Measurements from ENCODE around the gene CHD9.
A peak's percentile ranks its signal among the peaks of the same experiment; 100 is the strongest.
"Not testable (repeated sequence)": the region's sequence is repeated elsewhere in the genome, so short reads cannot be mapped to it uniquely, and the experiment has no call there.

Gene CHD9

DNA sequence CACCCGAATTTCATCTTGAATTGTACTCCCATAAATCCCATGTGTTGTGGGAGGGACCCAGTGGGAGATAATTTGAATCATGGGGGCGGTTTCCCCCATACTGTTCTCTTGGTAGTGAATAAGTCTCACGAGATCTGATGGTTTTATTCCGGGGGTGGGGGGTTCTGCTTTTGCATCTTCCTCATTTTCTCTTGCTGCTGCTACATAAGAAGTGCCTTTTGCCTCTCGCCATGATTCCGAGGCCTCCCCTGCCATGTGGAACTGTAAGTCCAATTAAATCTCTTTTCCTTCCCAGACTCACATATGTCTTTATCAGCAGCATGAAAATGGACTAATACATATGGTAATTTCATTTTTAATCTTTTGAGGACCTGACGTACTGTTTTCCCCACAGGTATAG lies 20.7 kb downstream of the CHD9 start:
- not testable (repeated sequence) for DNase-seq (ENCODE audit: low spot score)

DNA sequence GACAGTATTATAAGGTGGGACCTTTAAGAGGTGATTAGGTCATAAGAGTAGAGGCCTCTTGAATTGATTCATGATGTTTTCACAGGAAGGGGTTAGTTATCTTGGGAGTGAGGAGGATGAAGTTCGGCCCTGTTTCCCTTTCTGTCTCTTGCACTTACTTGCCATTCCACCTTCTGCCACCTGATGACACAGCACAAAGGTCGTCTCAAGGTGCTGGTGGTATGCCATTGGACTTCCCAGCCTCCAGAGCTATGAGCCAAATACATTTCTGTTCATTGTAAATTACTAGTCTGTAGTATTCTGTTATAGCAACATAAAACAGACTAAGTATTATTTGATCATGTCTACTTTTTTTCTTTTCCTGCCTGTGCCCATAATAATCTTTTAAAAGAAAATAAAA lies 23.5 kb downstream of the CHD9 start:
- no peak for DNase-seq (ENCODE audit: low spot score)

DNA sequence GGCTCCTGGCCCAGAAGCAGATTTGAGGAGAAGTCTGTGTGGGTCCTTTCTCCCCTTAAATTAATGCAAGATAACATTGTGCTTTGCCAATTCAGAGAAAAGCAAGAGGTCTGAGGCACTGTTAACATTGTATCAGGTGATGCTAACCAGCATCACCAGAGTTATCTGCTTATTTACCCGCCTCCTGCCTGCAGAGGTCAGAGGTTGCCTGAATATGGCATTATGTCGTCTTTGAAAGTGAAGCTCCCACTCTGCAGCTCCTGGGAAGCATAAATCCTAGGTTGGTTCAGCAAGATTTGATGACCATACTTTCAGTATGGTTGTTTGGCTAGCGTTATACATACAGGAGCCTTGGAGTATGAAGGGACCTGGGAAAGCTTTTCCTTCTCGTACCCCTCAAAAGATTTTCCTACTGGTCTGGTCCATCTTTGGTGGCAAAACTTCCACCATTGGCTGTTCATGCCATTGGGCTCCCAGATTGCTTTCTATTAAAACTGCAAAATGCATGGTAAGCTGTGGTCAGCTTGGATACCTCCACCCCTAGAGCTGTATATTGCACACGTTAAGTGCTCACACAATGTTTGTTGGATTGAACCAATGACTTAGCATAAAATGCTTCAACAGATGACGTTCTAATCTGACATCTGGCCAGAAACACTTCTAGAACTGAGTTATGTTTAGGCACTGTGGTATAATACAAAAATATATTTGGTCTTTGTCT lies 24.1 kb downstream of the CHD9 start:
- DNase-seq (ENCODE audit: low spot score) = no peak

DNA sequence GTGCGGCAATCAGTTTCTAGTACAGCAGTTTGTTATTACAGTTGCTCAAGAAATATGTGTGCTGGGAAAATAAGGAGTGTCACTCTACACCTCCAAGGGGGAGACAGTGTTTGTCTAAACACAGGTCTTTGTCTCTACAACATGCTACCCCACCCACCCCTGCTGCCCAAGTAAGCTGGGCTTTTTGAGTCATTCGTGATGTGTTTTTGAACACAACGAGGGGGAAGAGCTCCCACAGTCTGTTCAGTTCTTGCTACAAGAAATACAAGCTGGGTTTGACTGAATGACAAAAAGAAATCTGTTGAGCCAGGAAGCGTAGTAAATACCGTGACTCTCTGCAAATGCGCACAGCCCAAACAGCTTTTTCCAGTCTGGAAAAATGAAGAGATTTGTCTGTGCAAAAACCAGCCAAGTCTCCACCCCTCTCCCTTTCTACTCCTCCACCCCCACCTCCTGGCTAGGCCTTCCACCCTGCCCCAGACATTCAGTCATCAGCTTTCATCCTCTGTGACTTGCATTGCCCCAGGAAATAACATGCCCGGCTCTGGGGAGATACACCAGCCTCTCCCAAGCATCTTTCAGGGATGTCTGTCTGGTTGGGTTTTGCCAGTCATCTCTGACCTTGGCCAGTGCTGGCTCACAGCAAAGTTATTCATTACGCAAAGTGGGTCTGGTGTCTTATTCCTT lies 25.7 kb downstream of the CHD9 start:
- DNase-seq (ENCODE audit: low spot score) = no peak

DNA sequence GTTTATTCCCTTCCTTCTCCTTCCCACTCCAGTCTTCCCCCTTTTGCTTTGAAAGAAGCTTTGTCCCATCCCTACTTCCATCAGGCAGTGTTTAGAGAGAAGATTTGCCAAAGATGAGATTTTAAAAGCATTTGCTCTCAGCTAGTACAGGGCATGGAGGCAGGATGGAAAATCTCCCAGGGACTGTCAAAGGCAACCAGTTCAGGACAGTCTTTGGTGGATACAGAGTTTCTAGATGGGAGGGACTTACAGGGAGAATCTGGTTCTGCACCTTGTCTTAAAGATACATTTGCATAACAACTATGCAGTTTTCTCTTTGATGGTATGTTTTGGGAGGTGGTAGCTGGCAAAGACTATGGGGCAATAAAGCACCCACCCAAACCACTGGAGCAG lies 26.2 kb downstream of the CHD9 start:
- DNase-seq (ENCODE audit: low spot score) = no peak

DNA sequence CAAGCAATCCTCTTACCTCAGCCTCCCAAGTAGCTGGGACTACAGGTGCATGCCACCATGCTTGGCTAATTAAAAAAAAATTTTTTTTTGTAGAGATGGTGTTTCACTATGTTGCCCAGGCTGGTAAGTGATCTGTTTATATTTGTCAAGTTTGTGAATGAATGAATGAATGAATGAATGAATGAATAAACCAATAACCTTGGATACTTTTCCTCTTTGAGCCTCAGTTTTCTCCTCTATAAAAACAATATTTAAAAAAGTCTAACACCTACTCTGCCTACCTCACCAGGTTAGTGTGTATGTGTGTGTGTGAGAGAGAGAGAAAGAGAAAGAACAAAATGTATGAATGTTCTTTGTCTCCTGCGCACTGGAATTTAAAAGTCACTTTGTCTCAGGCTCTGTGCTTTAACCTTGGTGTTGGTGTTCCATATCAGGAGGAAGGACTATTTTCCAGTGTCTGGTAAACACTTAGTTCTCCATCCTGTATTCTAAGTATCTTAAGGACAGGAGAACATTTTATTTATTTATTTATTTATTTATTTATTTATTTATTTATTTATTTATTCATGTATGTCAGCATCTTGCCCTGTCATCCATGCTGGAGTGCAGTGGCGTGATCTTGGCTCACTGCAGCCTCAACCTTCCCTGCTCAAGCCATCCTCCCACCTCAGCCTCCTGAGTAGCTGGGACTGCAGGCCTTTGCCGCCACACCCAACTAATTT lies 27.1 kb downstream of the CHD9 start:
- no peak for DNase-seq (ENCODE audit: low spot score)

DNA sequence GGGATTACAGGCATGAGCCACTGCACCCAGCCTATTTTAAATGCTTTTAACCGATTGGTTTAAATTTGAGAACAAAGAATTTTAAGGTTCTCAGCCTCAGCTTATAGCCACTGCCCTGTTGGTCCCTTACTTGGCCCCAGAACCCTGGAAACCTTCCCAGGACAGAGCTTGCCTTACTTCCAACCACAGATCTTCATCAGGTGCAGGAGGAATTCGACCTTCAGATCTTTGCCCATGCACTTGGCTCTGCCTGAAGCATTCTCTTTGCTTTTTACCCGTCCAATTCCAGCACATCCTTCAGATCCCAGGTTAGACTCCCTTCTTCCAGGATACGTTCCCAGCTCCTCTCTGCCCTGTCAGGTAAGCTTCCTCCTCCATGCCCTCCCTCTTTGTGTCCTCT lies 27.7 kb downstream of the CHD9 start:
- DNase-seq (ENCODE audit: low spot score) = no peak

DNA sequence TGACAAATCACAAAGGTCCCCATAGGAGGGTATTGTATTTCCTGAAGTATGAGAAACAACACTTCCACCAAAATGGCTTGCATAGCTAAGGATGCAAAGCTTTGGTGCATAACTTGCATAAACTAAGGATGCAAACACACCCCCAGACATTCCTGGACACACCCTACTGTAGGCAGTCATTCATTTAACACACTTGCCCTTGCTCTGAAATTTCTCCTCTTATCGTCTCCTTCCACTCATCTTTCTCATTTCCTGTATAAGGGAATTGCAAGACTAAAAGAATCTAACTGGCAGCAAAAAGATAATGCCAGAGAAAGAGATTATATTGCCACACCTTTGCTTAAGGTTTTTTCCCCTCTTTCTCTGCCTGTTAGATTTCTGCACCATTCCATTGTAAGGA lies 28.3 kb downstream of the CHD9 start:
- no peak for DNase-seq (ENCODE audit: low spot score)

DNA sequence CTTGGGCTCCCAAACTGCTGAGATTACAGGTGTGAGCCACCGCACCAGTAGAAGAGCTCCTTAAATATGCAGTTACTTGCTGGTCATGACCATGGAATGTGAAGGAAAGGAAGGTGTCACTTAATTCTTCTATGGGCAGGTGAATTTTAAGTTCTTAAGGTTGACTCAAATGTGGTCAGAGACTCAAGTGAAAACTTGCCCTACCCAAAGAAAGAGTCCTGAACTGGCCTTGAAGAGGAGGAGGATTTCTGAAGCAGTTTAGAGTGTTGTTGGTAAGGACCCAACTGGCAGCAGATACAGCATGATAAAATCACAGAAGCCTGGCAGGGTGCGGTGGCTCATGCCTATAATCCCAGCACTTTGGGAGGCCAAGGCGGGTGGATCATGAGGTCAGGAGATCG lies 29.4 kb downstream of the CHD9 start:
- no peak for DNase-seq (ENCODE audit: low spot score)

DNA sequence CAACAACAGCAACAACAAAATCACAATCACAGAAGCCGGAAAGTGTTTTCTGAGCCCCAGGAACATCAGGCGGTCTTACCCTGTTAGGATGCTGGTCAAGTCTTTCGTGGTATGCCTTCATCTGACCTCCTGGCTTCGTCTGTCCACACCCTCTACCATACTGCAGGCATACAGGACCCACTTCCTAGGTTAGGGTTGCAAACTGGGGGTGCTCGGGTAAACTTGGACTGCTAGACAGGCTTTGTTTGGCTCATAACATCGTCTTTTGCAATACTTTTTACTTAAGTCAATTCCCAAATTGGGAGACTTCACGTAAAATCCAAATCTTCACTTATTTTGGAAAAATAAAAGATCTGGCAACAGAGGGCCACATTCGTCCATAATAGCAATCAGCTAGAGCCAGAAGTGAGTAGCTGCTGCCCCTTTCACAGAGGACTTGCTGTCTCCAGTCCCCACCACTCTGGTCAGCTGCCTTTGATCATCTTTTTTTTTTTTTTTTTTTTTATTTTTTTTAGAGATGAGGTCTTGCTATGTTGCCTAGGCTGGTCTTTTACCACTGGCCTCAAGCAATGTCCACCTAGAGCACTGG lies 30.0 kb downstream of the CHD9 start:
- no peak for DNase-seq (ENCODE audit: low spot score)

DNA sequence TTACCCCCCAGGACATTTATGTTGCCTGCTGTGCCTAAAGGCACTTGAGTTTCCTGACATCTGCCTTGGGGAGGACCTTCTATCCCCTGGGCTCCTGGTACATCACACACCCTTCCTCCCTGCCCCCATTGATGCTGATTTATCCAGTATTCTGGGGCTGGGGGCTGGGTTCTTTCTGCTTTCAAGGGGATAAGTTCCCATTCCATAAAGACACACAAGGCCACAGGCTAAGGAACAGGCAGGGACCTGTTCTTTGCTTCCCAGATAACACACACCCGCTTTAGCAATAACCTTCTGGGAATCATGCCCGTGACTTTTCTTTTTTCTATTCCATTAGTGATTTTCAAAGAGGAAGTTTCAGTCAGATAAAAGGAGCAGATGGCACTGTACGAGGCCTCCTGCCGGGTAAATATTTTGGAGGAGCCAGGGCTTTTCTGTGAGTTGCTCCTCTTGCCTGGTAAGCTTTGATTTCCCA lies 30.6 kb downstream of the CHD9 start:
- DNase-seq (ENCODE audit: low spot score) = no peak

DNA sequence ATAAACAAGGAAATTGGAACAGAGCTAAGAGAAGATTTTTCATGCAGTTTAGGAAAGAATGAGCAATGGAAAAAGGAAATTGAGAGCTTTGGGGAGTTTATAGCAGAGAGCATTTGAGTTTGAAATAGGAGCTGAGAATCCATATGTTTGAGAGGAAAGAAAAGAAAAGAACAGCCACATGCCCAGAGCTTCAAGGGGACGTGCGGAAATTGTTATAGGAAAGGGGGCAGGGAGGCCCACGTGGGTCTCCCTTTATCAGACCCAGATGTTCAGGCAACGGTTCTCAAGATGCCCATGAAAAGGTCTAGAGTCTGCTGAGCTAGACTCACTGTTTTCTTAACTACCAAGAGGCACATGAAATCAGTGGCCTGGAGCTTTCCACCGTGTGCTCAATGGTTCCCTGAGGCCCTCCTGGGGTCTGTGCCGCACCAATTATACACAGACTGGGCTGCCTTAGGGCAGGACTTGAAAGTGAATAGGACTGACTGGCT lies 31.2 kb downstream of the CHD9 start:
- DNase-seq (ENCODE audit: low spot score) = no peak

DNA sequence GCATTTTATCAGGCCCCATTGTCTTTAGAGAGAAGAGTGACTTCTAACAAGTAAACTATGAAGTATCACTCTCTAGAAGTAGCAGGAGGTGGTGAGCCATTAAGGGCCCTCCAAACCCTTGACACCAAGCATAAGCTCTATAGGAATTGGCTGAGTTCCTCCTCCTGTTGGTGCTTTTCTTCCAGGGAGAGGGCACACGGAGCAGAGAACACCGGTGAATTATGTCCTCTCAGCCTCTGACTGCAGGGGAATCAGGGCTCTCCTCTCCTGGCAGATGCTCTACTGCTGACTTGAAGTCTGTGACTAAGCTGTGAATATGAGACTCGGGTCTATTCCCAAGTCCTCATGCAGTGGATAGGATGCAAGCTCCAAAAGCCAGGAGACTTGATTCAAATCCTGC lies 32.3 kb downstream of the CHD9 start:
- DNase-seq (ENCODE audit: low spot score) = no peak

DNA sequence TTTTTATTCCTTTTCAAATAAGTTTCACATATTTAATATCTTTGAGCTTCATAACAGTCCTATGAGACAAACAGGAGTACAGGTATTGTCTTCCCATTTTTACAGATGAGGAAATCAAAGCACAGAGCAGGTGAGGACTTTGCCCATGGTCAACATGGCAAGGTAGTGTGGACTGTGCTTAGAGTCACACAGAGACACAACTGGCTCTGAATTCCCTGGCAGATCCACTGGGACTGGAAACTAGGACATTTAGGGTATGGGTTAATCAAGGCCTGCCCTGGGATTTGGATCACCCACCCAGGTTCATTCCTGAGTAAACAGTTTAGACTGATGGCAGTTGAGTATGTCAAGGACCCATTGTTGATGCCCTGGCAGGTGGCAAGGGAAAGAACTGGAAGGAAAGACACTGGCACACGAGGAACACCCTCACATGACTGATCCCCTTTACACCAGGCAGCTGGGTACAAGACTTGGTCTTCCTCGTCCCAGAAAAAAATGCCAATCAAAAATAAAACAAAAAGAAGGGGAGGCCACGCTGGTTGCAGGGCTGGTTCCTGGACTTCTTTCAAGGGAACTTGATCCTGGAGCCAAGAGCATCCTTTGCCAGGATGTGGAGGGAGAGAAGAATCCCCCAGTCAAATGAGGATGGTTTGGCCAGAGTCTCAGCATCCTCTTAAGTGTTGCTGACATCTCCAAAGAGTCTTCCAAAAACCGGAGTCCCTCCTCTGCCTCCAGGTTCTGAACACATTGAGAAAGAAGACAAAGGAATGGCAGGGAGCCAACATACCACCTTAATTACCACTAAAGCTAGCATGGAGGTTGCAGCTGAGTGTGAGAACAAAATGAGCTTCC lies 34.9 kb downstream of the CHD9 start:
- peak; percentile 69 for DNase-seq (ENCODE audit: low spot score)

DNA sequence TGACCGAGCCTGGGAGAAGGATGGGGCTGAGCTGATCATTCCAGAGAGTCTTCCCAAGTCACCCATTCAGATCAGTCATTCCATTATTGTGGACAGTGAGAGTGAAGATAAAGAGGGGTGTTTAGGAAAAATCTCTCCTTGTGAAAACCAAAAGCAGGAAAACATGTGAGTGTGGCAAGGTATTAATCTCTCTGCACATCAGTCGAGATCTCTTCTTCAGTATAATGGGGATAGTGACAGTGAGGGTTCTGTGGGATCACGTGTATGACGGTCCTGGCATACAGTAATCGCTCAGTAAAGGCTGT lies 35.4 kb downstream of the CHD9 start:
- DNase-seq (ENCODE audit: low spot score) = no peak

DNA sequence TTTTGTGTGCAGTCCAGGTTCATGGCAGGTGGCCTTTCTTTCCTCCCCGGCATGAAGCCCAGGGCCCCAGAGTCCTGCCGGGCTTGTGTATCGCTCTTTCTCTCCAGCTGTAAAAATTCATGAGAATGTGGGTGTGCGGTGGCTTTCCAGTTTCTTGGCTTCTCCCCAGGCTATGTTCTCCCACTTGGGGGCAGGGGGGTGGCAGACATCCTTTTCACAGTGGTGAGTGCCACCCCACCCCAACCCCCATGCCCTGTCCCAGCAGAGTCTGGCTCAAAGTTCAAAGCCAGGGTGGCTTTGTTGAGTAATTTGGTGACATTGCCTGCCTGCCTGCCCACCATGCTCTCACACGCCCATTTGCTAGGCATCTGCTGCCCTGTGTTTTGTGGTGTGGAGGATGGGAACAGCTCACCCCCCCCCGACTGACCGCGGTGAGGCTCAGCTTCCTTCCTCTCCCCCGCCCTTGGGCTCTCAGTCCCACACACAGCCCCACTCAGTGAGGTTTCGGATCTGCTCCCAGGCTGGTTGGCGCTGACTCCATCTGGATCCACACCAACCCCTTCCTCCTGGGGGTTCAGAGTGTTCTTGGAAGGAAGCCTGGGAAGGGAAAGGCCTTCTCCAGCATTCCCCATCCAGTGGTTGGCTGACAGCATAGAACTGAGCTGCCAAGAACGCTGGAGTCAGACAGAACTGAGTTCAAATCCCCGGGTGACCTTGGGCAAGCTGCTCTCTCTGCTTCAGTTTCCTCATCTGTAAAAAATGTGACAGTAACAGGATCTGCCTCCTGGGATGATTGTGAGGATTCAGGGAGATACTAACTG lies 36.0 kb downstream of the CHD9 start:
- DNase-seq (ENCODE audit: low spot score) = peak; percentile 89

DNA sequence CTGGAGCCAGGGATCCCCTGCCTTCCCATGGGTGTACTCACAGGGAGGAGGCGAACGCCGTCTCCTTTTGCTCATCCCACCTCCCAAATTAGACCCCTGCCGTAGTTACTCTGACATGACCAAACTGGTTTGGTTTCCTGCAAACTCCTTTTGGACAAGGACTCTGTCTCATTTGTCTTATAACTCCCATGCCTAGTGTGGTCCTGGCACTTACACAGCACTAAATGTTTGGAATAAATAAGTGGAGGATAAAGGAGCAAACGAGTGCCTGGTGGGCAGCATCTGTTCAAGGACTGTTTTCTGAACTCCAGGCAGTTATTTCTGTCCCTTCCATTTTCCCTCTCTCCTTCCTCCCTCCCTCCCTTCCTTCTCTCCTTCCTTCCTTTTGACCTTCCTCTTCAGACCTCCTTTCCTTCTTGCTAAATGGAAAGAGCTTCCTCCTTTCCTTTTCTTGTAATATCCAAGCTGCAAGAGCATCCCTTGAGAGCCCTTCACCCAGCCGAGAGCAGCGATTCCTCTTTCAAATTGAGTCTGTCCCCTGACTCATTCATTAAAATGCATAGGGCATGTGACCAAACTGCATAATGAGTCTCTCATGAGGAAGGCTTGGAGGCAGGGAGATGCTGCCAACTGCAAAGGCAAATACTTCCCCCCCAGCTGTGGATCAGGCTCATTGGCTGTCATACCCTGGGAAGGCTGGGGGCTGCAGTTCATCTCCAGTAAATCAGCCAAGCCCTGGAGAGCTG lies 36.8 kb downstream of the CHD9 start:
- DNase-seq (ENCODE audit: low spot score) = peak; percentile 95

DNA sequence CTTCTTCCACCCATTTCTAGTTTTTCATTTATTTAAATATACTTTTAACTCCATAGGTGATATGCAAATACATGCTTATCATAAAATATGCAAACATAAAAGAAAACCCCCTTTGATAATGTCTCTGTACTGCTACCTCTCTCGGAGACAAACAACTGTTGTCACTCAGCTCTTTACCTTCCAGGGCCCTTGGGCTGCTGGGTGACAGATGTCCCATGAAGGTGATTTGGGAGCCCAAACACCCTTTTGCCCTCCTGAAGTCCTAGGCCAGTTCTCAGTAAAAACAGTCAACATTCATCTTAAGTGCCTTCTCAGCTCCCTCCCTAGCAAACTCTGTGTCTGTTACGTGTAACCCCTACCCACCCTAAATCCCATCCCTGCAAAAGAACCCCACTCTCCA lies 37.5 kb downstream of the CHD9 start:
- no peak for DNase-seq (ENCODE audit: low spot score)

DNA sequence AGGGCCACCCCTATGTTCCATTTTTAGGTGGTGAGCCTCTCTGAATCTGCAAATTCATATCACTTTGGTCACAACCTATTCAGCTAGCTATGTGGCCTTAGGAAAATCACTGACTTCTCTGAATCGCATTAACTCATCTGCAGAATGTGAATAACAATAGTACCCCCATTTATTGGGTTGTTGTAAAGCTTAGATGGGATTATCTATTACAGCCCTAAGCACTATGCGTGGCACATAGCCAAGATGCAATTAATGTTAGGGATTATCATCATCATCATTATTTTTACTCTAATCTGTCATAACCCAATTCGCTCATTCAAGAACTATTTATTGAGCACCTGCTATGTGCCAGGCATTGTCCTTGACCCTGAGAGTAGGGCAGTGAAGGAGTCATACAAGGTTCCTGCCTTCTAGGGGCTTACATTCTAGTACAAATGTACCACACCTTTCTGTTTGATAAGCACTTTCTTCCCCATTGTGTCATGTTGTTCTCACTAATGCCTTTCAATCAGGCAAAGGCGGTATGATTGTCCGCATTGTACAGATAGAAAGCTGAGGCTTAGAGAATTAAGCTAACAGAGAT lies 38.5 kb downstream of the CHD9 start:
- DNase-seq (ENCODE audit: low spot score) = no peak

Data from globus pallidus (tissue), 1 donor.